H1 (cell line): ENCODE data around the gene SNAP47.

Experiments
- CTCF ChIP-seq, 3 experiments: IDR thresholded peaks; 1 replicate in 2 of 3; 2 replicates in 1 of 3; pipeline versions ENCODE4 v1.5.1 to v1.6.1; 2011; ENCODE audit warnings: low read length in 3 of 3, mild to moderate bottlenecking in 3 of 3, inconsistent platforms in 2 of 3, low read depth in 1 of 3, moderate library complexity in 1 of 3; ENCODE audit not compliant: insufficient read depth in 1 of 3; ENCODE audit errors: control extremely low read depth in 1 of 3
- EP300 ChIP-seq, 2 experiments: IDR thresholded peaks; 1 replicate in 1 of 2; 2 replicates in 1 of 2; pipeline ENCODE4 v1.6.1; 2011 to 2012; ENCODE audit warnings: low read depth in 2 of 2, low read length in 2 of 2, mild to moderate bottlenecking in 2 of 2, borderline replicate concordance in 1 of 2, inconsistent platforms in 1 of 2, moderate library complexity in 1 of 2
- NRF1 ChIP-seq: IDR thresholded peaks from 2 replicates; pipeline ENCODE4 v1.6.1; 2011; ENCODE audit warnings: mild to moderate bottlenecking, low read depth, low read length, improper control_type of control experiment
- POLR2A ChIP-seq, 2 experiments: IDR thresholded peaks; 1 replicate in 1 of 2; 2 replicates in 1 of 2; pipeline ENCODE4 v1.6.1; 2011; ENCODE audit warnings: low read depth in 2 of 2, low read length in 2 of 2, mild to moderate bottlenecking in 2 of 2; ENCODE audit errors: control extremely low read depth in 1 of 2

GRCh38 chr1:227771326-227771725 lies 36.1 kb downstream of the SNAP47 start:
- TF ChIP-seq NRF1 (no peak), EP300 (IDR thresholded peaks at IDR 0.05; ENCODE audit: borderline replicate concordance in 1 of 2, low read depth in 2 of 2, low read length in 2 of 2) (no peak), CTCF (IDR thresholded peaks at IDR 0.05; ENCODE audit: control extremely low read depth in 1 of 3, insufficient read depth in 1 of 3, low read depth in 1 of 3, low read length in 3 of 3) (no peak), POLR2A (IDR thresholded peaks at IDR 0.05; ENCODE audit: control extremely low read depth in 1 of 2, low read depth in 2 of 2, low read length in 2 of 2) (no peak)
